Tibial artery (tissue), 4 donors: ENCODE data around the gene RAVER1.
"Not testable (repeated sequence)": the region's sequence is repeated elsewhere in the genome, so short reads cannot be mapped to it uniquely, and the experiment has no call there.

Experiments used
- DNase-seq, 2 donors: peaks; one replicate each; pipeline ENCODE4 v3.0.0-alpha.2; 2019
- H3K27ac ChIP-seq, 2 donors: fragments of 200-600 bp; sonication (generic) in 1 of 2; 1 replicate in 1 of 2; 2 replicates in 1 of 2; pipeline ENCODE4 v1.5.1; 2018 to 2019; ENCODE audit warnings: mild to moderate bottlenecking in 1 of 2
- H3K27me3 ChIP-seq, 2 donors: fragments of 200-600 bp; sonication (generic) in 1 of 2; one replicate each; pipeline versions ENCODE4 v1.5.1 to v1.6.0; 2016 to 2019
- H3K36me3 ChIP-seq, 3 donors: fragments of 200-600 bp; sonication (generic) in 2 of 3; one replicate each; pipeline ENCODE4 v1.5.1; 2016 to 2019; ENCODE audit warnings: mild to moderate bottlenecking in 2 of 3
- H3K4me1 ChIP-seq, 4 donors: fragments of 200-600 bp; sonication (generic) in 2 of 4; 1 replicate in 3 of 4; 2 replicates in 1 of 4; pipeline ENCODE4 v1.5.1; 2016 to 2019
- H3K4me3 ChIP-seq, 2 donors: fragments of 200-600 bp; sonication (generic) in 1 of 2; 1 replicate in 1 of 2; 2 replicates in 1 of 2; pipeline ENCODE4 v1.5.1; 2018 to 2019; ENCODE audit warnings: mild to moderate bottlenecking in 2 of 2
- H3K9me3 ChIP-seq, 3 donors: fragments of 200-600 bp; sonication (generic) in 1 of 3; one replicate each; pipeline ENCODE4 v1.5.1; 2016 to 2019
- CTCF ChIP-seq, 2 experiments: fragments of 200-600 bp in 1 of 2; fragments of 450-650 bp in 1 of 2; IDR thresholded peaks; one replicate each; pipeline ENCODE4 v1.5.1; 2017 to 2019; ENCODE audit warnings: antibody characterized with exemption in 2 of 2, mild to moderate bottlenecking in 1 of 2, moderate library complexity in 1 of 2
- intact Hi-C: fragments of 100-400 bp; cut with DNase I; formaldehyde crosslinking; loops from one replicate; pipeline ENCODE4 v1.15.0; 2023; ENCODE audit warnings: low total_unique reads

RAVER1 gene

GRCh38 chr19:10283301-10284064 is 49.8 kb downstream of the RAVER1 start:
- intact Hi-C loops: no loop called here
- Histone ChIP-seq H3K4me3 (no peak overlapping the region), H3K27me3 (peaks cover under 1 to 48% of the 10 kb centered on the region in 2 donors), H3K9me3 (no peaks in the 10 kb centered on the region), H3K27ac (no peak overlapping the region), H3K36me3 (peaks cover 0 to 29% (median 21%) of the 10 kb centered on the region in 3 donors), H3K4me1 (peaks cover 0 to 15% (median 10%) of the 10 kb centered on the region in 4 donors)
- TF ChIP-seq CTCF (IDR thresholded peaks at IDR 0.05): no peak
- DNase-seq: no peak

GRCh38 chr19:10282043-10282442 is 51.3 kb downstream of the RAVER1 start:
- H3K27me3 ChIP-seq: peaks cover 0 to 34% of the 10 kb centered on the region in 2 donors
- intact Hi-C loops, DNase-seq, H3K27ac ChIP-seq, H3K9me3 ChIP-seq, H3K4me3 ChIP-seq, H3K4me1 ChIP-seq: not testable (repeated sequence)
- peaks cover 0 to 29% (median 21%) of the 10 kb centered on the region in 3 donors for H3K36me3 ChIP-seq

- H3K9me3 ChIP-seq: no peaks in the 10 kb centered on the region
- peaks cover 0 to 21% of the 10 kb centered on the region in 2 donors for H3K27me3 ChIP-seq
- H3K36me3 ChIP-seq: peaks cover 0 to 24% (median 15%) of the 10 kb centered on the region in 3 donors
- no peak for DNase-seq
- intact Hi-C loops: no loop called here
- no peak overlapping the region for H3K27ac ChIP-seq
- no peak overlapping the region for H3K4me3 ChIP-seq
- no peak for TF ChIP-seq CTCF (IDR thresholded peaks at IDR 0.05)
- no peaks in the 10 kb centered on the region for H3K4me1 ChIP-seq
Measured at GRCh38 chr19:10279737-10280442, 53.4 kb downstream of the RAVER1 start.

- no peaks in the 10 kb centered on the region for H3K9me3 ChIP-seq
- no peak overlapping the region for H3K4me3 ChIP-seq
- H3K36me3 ChIP-seq: peaks cover 0 to 18% (median 10%) of the 10 kb centered on the region in 3 donors
- H3K27me3 ChIP-seq: peaks cover 0 to 12% of the 10 kb centered on the region in 2 donors
- TF ChIP-seq CTCF (IDR thresholded peaks at IDR 0.05): no peak
- no peak for DNase-seq
- intact Hi-C loops: no loop called here
- no peaks in the 10 kb centered on the region for H3K4me1 ChIP-seq
- H3K27ac ChIP-seq: no peak overlapping the region
Measured at GRCh38 chr19:10278935-10279334, 54.4 kb downstream of the RAVER1 start.

GRCh38 chr19:10277795-10278589 is 55.3 kb downstream of the RAVER1 start:
- no peak for TF ChIP-seq CTCF (IDR thresholded peaks at IDR 0.05)
- peaks cover 0 to 15% (median 6%) of the 10 kb centered on the region in 3 donors for H3K36me3 ChIP-seq
- H3K9me3 ChIP-seq: no peaks in the 10 kb centered on the region
- no peak overlapping the region for H3K27ac ChIP-seq
- no peak for DNase-seq
- intact Hi-C loops: no loop called here
- H3K4me1 ChIP-seq: no peaks in the 10 kb centered on the region
- H3K4me3 ChIP-seq: no peak overlapping the region
- peaks cover 0 to 8% of the 10 kb centered on the region in 2 donors for H3K27me3 ChIP-seq
